OCI-LY1 (cell line): Measurements from ENCODE around the gene NECTIN1.

Experiments
- H2AFZ ChIP-seq: fragments of 200-600 bp; sonication (generic), shearing (Covaris generic); 2 replicates; pipeline ENCODE4 v1.6.0; 2014; ENCODE audit warnings: antibody characterized with exemption, mild to moderate bottlenecking, low read length
- H3F3A ChIP-seq: fragments of 200-600 bp; sonication (generic), shearing (Covaris generic); 2 replicates; pipeline ENCODE4 v1.6.0; 2014; ENCODE audit warnings: mild to moderate bottlenecking, antibody characterized with exemption, low read length, moderate library complexity; ENCODE audit not compliant: insufficient read depth
- H3K27ac ChIP-seq: fragments of 200-600 bp; sonication (generic); 2 replicates; pipeline ENCODE4 v1.5.1; 2014; ENCODE audit warnings: low read length, mixed run types, mild to moderate bottlenecking, low read depth; ENCODE audit not compliant: poor library complexity, severe bottlenecking
- H3K27me3 ChIP-seq: fragments of 200-600 bp; sonication (generic); 2 replicates; pipeline ENCODE4 v1.6.0; 2014; ENCODE audit warnings: antibody characterized with exemption, mild to moderate bottlenecking, low read length, moderate library complexity; ENCODE audit not compliant: insufficient read depth
- H3K36me3 ChIP-seq: fragments of 200-600 bp; sonication (generic); 2 replicates; pipeline ENCODE4 v1.6.1; 2014; ENCODE audit warnings: mild to moderate bottlenecking, antibody characterized with exemption, low read length, moderate library complexity, mixed read lengths; ENCODE audit not compliant: insufficient read depth
- H3K4me1 ChIP-seq: fragments of 200-600 bp; sonication (generic); 2 replicates; pipeline ENCODE4 v1.5.1; 2014; ENCODE audit warnings: mild to moderate bottlenecking, low read length, moderate library complexity; ENCODE audit not compliant: insufficient read depth, severe bottlenecking
- H3K4me2 ChIP-seq: fragments of 200-600 bp; sonication (generic), shearing (Covaris generic); 2 replicates; pipeline ENCODE4 v1.6.1; 2014; ENCODE audit warnings: low read length
- H3K4me3 ChIP-seq: fragments of 200-600 bp; sonication (generic); 2 replicates; pipeline ENCODE4 v1.5.1; 2014; ENCODE audit warnings: low read length, low read depth, mild to moderate bottlenecking, mixed read lengths; ENCODE audit not compliant: poor library complexity, severe bottlenecking
- H3K79me2 ChIP-seq: fragments of 200-600 bp; shearing (Covaris generic); 2 replicates; pipeline ENCODE4 v1.6.1; 2016; ENCODE audit warnings: mixed run types, low read length, mixed read lengths; ENCODE audit not compliant: insufficient read depth
- H3K9ac ChIP-seq: fragments of 200-600 bp; sonication (generic), shearing (Covaris generic); 2 replicates; pipeline ENCODE4 v1.6.1; 2014; ENCODE audit warnings: mild to moderate bottlenecking, low read length, mixed read lengths
- H3K9me2 ChIP-seq: fragments of 200-600 bp; sonication (generic), shearing (Covaris generic); 2 replicates; pipeline ENCODE4 v1.6.1; 2014; ENCODE audit warnings: low read depth, mild to moderate bottlenecking, low read length, mixed read lengths
- H3K9me3 ChIP-seq: fragments of 200-600 bp; shearing (Covaris generic); 2 replicates; pipeline ENCODE4 v1.6.1; 2014; ENCODE audit warnings: low read length, mixed read lengths
- H4K20me1 ChIP-seq: fragments of 200-600 bp; sonication (generic), shearing (Covaris generic); 2 replicates; pipeline ENCODE4 v1.6.0; 2016; ENCODE audit warnings: mild to moderate bottlenecking, low read length; ENCODE audit not compliant: insufficient read depth
- EZH2 ChIP-seq: fragments of 200-600 bp; sonication (generic), shearing (Covaris generic); IDR thresholded peaks from 2 replicates; pipeline ENCODE4 v1.8.0; 2017; ENCODE audit warnings: borderline replicate concordance, mixed run types, mild to moderate bottlenecking, antibody characterized with exemption, low read length, moderate library complexity, mixed read lengths
- TF ChIP-seq, protein P1 (sequence below): fragments of 200-600 bp; sonication (generic), shearing (Covaris generic); IDR thresholded peaks from 2 replicates; pipeline ENCODE4 v1.5.1; 2017; ENCODE audit warnings: mild to moderate bottlenecking, antibody characterized with exemption, low read length, moderate library complexity, mixed read lengths

NECTIN1 gene

DNA sequence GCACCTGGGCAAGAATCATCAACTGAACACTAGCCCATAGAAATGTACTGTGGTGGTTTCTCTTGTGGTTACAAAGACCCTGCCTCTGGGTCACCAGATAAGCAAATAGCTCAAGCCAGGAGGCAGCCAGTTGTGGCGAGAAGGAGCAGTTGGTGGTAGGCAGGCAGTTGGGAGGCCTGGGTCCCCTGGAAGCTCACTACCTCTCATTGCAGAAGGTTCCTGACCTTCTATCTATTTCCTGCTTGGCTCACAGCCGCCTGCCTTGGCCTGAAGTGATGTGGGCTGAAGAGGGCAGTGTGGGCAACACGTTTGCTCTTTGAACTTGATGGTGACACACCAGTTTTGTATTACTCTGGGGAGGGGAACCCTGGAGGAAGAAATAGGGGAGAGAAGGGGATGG is 34.7 kb downstream of the NECTIN1 start:
- Histone ChIP-seq H3K4me1 (no peaks in the 10 kb centered on the region), H3K4me2 (no peak overlapping the region)

DNA sequence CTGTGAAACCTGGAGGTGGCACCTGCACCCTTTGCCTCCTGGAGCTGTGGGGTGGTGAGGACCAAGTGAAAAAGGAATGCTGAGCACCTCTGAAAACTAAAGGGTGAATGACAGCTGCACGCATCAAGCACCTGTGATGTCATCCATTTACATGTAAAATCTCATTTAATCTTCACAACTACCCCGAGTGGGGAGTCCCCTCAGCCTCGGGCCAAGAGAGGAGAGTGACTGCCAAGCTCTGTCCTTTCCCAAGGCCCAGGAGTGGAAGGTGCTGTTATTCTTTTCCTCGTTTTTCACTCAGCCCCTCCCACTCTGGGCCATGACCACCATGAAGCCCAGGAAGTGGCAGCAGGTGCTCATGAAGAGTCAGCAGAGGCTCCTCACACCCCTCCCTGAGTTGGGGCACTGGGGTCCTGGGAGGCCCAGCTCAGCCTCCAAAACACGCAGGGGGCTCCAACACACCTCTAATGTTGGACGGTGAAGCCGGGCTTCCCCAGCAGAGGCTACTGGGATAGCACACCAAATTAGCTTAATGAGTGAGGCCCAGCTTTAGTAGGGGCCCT is 35.7 kb downstream of the NECTIN1 start:
- no peaks in the 10 kb centered on the region for H3K9me3 ChIP-seq
- peaks cover 4% of the 10 kb centered on the region; the same call in 1 of the 2 replicates for H3K27me3 ChIP-seq
- TF ChIP-seq, protein P1, sequence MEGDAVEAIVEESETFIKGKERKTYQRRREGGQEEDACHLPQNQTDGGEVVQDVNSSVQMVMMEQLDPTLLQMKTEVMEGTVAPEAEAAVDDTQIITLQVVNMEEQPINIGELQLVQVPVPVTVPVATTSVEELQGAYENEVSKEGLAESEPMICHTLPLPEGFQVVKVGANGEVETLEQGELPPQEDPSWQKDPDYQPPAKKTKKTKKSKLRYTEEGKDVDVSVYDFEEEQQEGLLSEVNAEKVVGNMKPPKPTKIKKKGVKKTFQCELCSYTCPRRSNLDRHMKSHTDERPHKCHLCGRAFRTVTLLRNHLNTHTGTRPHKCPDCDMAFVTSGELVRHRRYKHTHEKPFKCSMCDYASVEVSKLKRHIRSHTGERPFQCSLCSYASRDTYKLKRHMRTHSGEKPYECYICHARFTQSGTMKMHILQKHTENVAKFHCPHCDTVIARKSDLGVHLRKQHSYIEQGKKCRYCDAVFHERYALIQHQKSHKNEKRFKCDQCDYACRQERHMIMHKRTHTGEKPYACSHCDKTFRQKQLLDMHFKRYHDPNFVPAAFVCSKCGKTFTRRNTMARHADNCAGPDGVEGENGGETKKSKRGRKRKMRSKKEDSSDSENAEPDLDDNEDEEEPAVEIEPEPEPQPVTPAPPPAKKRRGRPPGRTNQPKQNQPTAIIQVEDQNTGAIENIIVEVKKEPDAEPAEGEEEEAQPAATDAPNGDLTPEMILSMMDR: no peak
- TF ChIP-seq EZH2: no peak
- no peak overlapping the region for H3K4me3 ChIP-seq
- H3K9me2 ChIP-seq: no peaks in the 10 kb centered on the region
- H3K4me2 ChIP-seq: no peak overlapping the region
- H3K9ac ChIP-seq: no peak overlapping the region
- no peaks in the 10 kb centered on the region for H3K79me2 ChIP-seq
- no peaks in the 10 kb centered on the region for H3F3A ChIP-seq
- H3K36me3 ChIP-seq: no peaks in the 10 kb centered on the region
- H3K27ac ChIP-seq: no peak overlapping the region
- H2AFZ ChIP-seq: no peak overlapping the region
- H3K4me1 ChIP-seq: no peaks in the 10 kb centered on the region
- H4K20me1 ChIP-seq: no peaks in the 10 kb centered on the region

More for the DNA sequence above, 34.7 kb downstream of the NECTIN1 start:
- no peaks in the 10 kb centered on the region for H3K9me2 ChIP-seq
- no peaks in the 10 kb centered on the region for H3F3A ChIP-seq
- no peaks in the 10 kb centered on the region for H3K9me3 ChIP-seq
- H3K79me2 ChIP-seq: no peaks in the 10 kb centered on the region
- H3K27me3 ChIP-seq: peaks cover 4% of the 10 kb centered on the region; the same call in 1 of the 2 replicates
- no peak overlapping the region for H3K4me3 ChIP-seq
- H3K27ac ChIP-seq: no peak overlapping the region
- TF ChIP-seq, protein P1: 0 out of 2 replicates have a peak, but pooled peaks have one; percentile 7
- TF ChIP-seq EZH2: no peak
- no peaks in the 10 kb centered on the region for H4K20me1 ChIP-seq
- H2AFZ ChIP-seq: no peak overlapping the region
- H3K9ac ChIP-seq: no peak overlapping the region
- H3K36me3 ChIP-seq: no peaks in the 10 kb centered on the region

DNA sequence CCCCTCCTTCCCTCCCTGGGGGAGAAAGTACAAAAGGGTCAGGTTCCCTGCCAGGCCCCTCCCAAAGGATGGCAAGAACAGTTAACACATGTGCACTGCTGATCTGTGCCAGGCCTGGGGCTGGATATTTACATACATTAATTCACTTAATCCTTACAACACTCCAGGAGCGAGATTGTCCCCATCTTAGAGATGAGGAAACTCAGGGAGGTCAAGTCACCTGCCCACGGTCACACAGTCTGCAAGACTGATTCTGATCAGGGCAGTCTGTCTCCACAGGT is 36.5 kb downstream of the NECTIN1 start:
- Histone ChIP-seq H3K9ac (no peak overlapping the region), H3K9me3 (no peaks in the 10 kb centered on the region), H4K20me1 (no peaks in the 10 kb centered on the region), H3K36me3 (no peaks in the 10 kb centered on the region), H3K4me1 (no peaks in the 10 kb centered on the region), H3K79me2 (no peaks in the 10 kb centered on the region), H3K9me2 (no peaks in the 10 kb centered on the region), H3K4me3 (no peak overlapping the region), H3K27ac (no peak overlapping the region), H3K4me2 (no peak overlapping the region), H3K27me3 (peaks cover 4% of the 10 kb centered on the region; the same call in 1 of the 2 replicates), H3F3A (no peaks in the 10 kb centered on the region), H2AFZ (no peak overlapping the region)
- TF ChIP-seq, protein P1: no peak
- no peak for TF ChIP-seq EZH2
